ENCODE measurements around the gene ADAT1. TPM values are rescaled to one million over a fixed set of nuclear protein-coding genes. Genes with fewer than 3 reads are reported as not detected.

The ADAT1 gene
- total and polyA plus RNA-seq, 10 of the 15 experiments (the other 5 are each of a cell fraction or from before 2014, with no cell fraction given): 26.2 to 77.4 (median 55.8) TPM

DNA sequence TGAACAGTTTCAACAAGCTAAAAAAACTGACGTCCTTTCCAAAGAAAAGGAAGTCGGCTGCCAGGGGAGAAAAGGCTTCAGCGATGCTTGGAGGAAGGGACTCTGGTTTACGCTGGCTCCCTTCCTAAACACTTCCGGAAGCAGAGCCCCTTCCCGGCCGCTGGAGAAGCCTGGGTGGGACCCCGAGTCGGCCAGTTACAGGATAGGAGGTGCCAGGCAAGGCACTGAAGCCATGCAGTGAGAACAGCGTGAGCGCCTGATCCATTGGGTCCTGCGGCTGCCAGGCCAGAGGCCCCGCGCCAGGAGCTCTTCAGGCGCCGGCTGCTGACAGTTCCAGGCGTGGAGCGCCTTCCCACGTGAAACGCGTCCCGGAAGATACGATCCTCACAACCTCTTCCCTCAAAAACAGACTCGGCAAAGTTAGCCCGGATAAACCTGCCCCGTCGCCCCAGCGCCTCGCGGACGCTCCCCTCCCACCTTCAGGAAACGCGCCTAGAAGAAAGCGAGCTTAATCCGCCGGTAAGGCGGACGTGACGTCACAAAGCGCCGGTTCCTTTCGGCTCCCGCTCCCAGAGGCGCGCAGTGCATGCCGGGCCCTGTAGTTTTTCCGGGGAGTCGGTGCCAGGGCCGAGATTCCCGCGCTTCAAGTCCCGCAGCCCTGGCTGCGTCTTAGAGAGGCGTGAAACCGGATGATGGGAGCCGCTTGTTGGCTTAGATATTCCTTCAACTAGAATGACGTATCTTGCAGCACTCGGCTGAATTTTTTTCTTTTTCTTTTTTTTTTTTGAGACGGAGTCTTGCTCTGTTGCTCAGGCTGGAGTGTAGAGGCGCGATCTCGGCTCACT, at the start of gene ADAT1 (continued):
- TF ChIP-seq EZH2 (IDR thresholded peaks at IDR 0.05; ENCODE audit: borderline replicate concordance, control insufficient read depth, low read depth, low read length): no peak
- no peak for TF ChIP-seq ZZZ3 (IDR thresholded peaks at IDR 0.05; ENCODE audit: control insufficient read depth, insufficient read length, low read depth)
- no peak for TF ChIP-seq NFYA (IDR thresholded peaks at IDR 0.05; ENCODE audit: borderline replicate concordance, low read depth, low read length)
- TF ChIP-seq JUND (IDR thresholded peaks at IDR 0.05; ENCODE audit: low read depth, low read length): no peak
- no peak for TF ChIP-seq ESRRA (IDR thresholded peaks at IDR 0.05; ENCODE audit: low read length)
- peak; percentile 97 for TF ChIP-seq MXI1 (IDR thresholded peaks at IDR 0.05; ENCODE audit: low read depth, low read length)
- TF ChIP-seq ZNF622 (IDR thresholded peaks at IDR 0.05): no peak
- TF ChIP-seq RB1 (IDR thresholded peaks at IDR 0.05; ENCODE audit: borderline replicate concordance): peak; percentile 95; the same call in 1 of the 2 replicates
- TF ChIP-seq HDGF (IDR thresholded peaks at IDR 0.05): no peak
- no peak for TF ChIP-seq HDAC2 (IDR thresholded peaks at IDR 0.05)
- no peak for TF ChIP-seq ETV6 (conservative IDR thresholded peaks at IDR 0.05 in 1 of 2, IDR thresholded peaks at IDR 0.05 in 1 of 2; ENCODE audit: borderline replicate concordance in 1 of 2, low read depth in 1 of 2)
- TF ChIP-seq NRF1 (conservative IDR thresholded peaks at IDR 0.05; ENCODE audit: low read depth, low read length): no peak
- TF ChIP-seq, protein P1, sequence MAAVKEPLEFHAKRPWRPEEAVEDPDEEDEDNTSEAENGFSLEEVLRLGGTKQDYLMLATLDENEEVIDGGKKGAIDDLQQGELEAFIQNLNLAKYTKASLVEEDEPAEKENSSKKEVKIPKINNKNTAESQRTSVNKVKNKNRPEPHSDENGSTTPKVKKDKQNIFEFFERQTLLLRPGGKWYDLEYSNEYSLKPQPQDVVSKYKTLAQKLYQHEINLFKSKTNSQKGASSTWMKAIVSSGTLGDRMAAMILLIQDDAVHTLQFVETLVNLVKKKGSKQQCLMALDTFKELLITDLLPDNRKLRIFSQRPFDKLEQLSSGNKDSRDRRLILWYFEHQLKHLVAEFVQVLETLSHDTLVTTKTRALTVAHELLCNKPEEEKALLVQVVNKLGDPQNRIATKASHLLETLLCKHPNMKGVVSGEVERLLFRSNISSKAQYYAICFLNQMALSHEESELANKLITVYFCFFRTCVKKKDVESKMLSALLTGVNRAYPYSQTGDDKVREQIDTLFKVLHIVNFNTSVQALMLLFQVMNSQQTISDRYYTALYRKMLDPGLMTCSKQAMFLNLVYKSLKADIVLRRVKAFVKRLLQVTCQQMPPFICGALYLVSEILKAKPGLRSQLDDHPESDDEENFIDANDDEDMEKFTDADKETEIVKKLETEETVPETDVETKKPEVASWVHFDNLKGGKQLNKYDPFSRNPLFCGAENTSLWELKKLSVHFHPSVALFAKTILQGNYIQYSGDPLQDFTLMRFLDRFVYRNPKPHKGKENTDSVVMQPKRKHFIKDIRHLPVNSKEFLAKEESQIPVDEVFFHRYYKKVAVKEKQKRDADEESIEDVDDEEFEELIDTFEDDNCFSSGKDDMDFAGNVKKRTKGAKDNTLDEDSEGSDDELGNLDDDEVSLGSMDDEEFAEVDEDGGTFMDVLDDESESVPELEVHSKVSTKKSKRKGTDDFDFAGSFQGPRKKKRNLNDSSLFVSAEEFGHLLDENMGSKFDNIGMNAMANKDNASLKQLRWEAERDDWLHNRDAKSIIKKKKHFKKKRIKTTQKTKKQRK (IDR thresholded peaks at IDR 0.05; ENCODE audit: low read depth, low read length): no peak
- TF ChIP-seq, protein P2, sequence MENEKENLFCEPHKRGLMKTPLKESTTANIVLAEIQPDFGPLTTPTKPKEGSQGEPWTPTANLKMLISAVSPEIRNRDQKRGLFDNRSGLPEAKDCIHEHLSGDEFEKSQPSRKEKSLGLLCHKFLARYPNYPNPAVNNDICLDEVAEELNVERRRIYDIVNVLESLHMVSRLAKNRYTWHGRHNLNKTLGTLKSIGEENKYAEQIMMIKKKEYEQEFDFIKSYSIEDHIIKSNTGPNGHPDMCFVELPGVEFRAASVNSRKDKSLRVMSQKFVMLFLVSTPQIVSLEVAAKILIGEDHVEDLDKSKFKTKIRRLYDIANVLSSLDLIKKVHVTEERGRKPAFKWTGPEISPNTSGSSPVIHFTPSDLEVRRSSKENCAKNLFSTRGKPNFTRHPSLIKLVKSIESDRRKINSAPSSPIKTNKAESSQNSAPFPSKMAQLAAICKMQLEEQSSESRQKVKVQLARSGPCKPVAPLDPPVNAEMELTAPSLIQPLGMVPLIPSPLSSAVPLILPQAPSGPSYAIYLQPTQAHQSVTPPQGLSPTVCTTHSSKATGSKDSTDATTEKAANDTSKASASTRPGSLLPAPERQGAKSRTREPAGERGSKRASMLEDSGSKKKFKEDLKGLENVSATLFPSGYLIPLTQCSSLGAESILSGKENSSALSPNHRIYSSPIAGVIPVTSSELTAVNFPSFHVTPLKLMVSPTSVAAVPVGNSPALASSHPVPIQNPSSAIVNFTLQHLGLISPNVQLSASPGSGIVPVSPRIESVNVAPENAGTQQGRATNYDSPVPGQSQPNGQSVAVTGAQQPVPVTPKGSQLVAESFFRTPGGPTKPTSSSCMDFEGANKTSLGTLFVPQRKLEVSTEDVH (IDR thresholded peaks at IDR 0.05; ENCODE audit: low read depth, partially characterized antibody): peak; percentile 87
- peak; percentile 99 for TF ChIP-seq CHD2 (IDR thresholded peaks at IDR 0.05; ENCODE audit: borderline replicate concordance, low read depth, low read length)
- no peak for TF ChIP-seq SMAD1 (IDR thresholded peaks at IDR 0.05; ENCODE audit: low read depth, partially characterized antibody)
- 0 out of 2 replicates have a peak, but pooled peaks have one; percentile 32 for TF ChIP-seq BACH1 (IDR thresholded peaks at IDR 0.05; ENCODE audit: borderline replicate concordance)
- TF ChIP-seq, protein P3, sequence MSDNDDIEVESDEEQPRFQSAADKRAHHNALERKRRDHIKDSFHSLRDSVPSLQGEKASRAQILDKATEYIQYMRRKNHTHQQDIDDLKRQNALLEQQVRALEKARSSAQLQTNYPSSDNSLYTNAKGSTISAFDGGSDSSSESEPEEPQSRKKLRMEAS (IDR thresholded peaks at IDR 0.05; ENCODE audit: low read depth, low read length): no peak
- TF ChIP-seq ZBED1 (IDR thresholded peaks at IDR 0.05; ENCODE audit: borderline replicate concordance): peak; percentile 85; the same call in 1 of the 2 replicates
- TF ChIP-seq GABPA (IDR thresholded peaks at IDR 0.05; ENCODE audit: low read depth): peak; percentile 94
- peak; percentile 51; the same call in 1 of the 2 replicates for TF ChIP-seq TARDBP (IDR thresholded peaks at IDR 0.05; ENCODE audit: borderline replicate concordance)
- TF ChIP-seq POU2F2 (IDR thresholded peaks at IDR 0.05; ENCODE audit: borderline replicate concordance, low read depth, low read length): peak; percentile 52; the same call in 2 of the 3 replicates
- no peak for TF ChIP-seq ZNF384 (IDR thresholded peaks at IDR 0.05; ENCODE audit: borderline replicate concordance, low read depth, low read length)

All from GM12878 (cell line).